Sigmoid colon (tissue), 3 donors: Measurements from ENCODE around the gene EFNA5.

ENCODE experiments used
- CTCF ChIP-seq, 4 experiments: fragments of 450-650 bp in 3 of 4; fragments of 200-600 bp in 1 of 4; IDR thresholded peaks; one replicate each; pipeline ENCODE4 v1.5.1; 2016 to 2019; ENCODE audit warnings: antibody characterized with exemption in 4 of 4, mild to moderate bottlenecking in 3 of 4, moderate library complexity in 2 of 4
- POLR2A ChIP-seq, 2 donors: fragments of 450-650 bp; IDR thresholded peaks; one replicate each; pipeline ENCODE4 v1.6.1; 2016; ENCODE audit warnings: antibody characterized with exemption in 2 of 2, mild to moderate bottlenecking in 2 of 2, moderate library complexity in 2 of 2

GRCh38 chr5:107523029-107523680, 147.6 kb downstream of the EFNA5 start:
- TF ChIP-seq CTCF (IDR thresholded peaks at IDR 0.05) = no peak
- no peak for TF ChIP-seq POLR2A (IDR thresholded peaks at IDR 0.05)
